ENCODE measurements around the gene TFB1M.
A peak's percentile ranks its signal among the peaks of the same experiment; 100 is the strongest.
"Not testable (repeated sequence)": the region's sequence is repeated elsewhere in the genome, so short reads cannot be mapped to it uniquely, and the experiment has no call there.

The TFB1M gene

GRCh38 chr6:155329460-155330132 is 15.3 kb upstream of the TFB1M start:
- DNase-seq = no peak

DNA sequence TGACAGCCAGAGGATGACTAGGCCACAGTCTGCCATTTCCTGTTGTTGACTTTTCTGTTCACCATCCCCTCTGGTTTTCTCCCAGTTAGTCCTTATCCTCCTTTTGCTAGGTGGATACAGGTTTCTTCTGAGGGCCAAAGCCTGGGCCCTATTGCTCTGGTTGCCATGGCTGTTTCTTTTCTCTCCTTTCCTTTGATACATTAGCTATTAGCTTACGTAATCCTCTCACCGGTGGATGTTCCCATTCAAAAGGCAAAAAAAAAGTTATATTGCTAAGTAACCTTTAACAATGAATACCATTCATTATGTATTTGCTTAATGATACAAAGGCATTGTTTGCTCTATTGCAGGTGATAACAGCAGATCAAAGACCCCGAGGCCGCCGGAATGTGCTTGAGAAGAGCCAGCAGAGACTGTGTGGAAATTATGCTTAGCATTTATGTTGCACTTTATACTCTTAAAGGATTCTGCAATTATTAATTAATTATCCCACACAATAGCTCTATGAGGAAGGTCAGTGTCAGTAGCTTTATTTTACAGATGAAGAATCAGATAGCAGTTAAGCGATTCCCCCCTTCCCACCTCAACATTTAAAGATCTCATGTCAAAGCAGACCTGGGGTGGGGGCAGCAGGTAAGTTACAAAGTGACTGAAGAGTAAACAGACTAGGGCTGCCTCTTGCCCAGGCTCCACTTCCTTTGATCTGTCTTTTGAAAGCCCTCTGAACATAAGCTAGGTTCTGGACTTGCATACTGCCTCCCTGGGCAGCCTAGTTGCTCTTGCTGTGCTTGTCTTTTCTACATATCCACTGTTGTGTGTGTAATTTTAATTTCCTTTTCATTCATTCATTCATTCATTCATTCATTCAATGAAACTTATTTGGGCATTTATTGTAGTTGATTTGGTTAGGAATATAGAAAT is 14.5 kb upstream of the TFB1M start:
- DNase-seq = no peak

- DNase-seq = no peak
Observed at GRCh38 chr6:155328074-155328538, 13.8 kb upstream of the TFB1M start.

DNA sequence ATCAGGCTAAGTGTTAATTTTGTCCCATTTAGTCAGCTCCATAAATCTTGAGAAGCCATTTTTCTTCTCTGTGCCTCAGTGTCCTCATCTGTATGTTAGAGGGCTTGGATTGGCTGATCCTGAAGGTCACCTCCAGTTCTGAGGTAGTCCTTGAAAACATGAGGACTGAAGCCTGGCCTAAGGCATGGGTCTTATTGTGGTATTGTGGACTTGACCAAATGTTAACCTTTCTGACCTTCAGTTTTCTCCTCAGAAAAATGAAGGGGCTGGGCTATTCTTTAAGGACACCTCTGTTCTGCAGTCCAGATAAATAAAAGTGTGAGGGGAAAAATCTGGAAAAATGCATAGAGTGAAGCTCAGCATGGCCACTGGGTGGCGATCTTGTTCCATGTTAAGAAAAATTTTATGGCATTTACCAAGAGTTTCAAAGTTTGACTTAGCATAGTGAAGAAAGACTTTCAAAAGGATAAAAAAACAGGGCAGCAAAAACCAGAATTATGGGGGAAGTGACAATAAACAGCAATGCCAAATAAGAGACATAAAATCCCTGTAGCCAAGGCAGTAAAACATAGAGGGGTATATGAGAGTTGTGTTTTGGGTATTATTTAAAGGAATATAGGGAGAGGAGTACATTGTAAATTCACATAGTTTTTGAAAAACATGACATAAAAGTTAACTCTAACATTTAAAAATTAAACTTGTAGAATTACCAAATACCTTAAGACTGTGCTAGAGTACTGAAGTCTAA is 13.2 kb upstream of the TFB1M start:
- peak; percentile 62 for DNase-seq

DNA sequence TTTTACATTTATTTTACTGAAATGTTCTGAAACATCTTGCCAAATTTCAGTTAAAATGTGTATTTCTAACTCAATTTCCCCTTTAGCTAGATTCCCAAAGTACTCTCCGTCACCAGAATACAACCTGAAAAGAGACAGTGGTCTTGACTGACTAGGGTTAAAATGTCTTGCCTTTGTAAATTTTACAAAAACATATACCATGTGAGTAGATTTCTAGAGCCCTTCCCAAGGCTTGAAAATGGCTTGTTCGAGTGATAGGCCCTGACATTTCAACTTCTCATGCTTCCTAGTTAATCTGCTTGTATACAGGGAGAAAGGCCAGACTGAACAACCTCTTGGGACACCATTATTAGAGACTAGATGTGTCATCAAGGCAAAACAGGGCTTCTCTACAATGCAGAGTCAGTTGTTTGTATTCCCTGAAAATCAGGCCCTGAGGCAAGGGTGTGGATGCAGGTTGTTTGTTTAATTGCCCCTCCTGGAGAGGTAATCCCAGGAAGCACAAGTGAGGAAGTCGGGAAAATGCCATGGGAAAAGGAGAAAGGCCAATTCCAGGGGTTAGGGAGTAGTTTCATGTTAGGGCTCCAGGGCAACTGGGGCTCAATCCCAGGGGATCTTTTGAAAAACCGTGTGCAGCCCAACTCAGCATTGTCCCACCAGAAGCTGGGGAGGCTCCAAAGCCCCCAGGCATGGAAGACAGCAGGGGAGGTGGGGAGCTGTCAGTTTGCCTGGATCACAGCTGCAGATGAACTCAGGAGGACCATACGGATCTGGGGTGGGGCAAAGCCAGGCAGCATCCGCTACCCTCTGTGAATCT is 11.6 kb upstream of the TFB1M start:
- no peak for DNase-seq

DNA sequence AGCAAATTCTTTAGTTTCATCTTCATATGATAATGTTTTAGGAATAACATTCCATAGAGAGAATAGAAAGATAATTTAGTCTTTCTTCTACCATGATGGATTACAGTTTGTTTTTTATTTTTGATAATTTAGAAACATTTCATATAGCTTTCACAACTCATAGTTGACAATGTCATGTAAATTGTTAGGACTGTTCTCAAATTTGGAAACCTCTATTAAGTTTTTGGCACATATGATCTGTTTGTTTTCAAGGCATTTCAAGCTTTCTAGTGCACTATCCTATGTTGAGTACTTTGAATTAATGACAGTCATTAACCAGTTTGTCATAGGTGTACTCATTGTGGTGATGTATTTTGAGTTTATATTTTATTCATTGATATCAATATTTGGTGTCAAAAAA is 10.7 kb upstream of the TFB1M start:
- no peak for DNase-seq

GRCh38 chr6:155324172-155324571 is 9.9 kb upstream of the TFB1M start:
- no peak for DNase-seq

- DNase-seq = no peak
Observed at GRCh38 chr6:155319902-155320301, 5.6 kb upstream of the TFB1M start.

DNA sequence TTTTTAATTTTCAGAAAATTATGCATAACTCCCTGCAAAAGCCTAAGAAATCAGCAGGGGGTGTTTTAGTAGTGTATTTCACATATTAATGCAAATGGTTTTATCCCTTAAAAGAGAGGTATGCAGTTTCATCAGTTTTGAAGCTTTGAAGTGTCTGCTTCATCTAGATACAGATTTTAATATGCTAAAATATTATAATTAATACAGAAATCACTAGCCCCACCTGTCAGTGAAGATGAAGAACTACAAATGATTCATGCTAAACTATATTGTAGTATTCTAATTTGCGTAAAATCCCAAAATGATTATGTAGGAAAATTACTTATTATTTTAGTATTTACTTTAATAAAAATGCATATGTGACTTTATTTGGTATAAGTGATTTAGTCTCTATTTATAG is 2.9 kb upstream of the TFB1M start:
- no peak for DNase-seq

- no peak for DNase-seq
Observed at GRCh38 chr6:155316419-155316818, 2.1 kb upstream of the TFB1M start.

DNA sequence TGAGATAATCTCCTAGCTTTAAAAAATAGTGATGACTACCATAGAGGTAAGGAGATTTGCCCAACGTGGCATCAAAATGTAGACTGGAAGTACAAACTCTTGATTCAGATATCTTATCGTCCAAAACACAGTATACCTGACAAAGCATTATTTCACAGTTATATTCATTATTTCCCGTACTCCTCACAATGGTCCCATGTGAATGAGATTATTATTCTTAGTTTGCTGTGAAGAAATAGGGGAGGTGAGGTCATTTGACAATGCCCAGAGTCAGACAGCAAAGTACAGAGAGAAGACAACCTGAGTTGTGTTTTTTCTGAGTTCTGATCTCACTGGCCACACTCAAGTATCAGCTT is 1.2 kb upstream of the TFB1M start:
- no peak for DNase-seq

DNA sequence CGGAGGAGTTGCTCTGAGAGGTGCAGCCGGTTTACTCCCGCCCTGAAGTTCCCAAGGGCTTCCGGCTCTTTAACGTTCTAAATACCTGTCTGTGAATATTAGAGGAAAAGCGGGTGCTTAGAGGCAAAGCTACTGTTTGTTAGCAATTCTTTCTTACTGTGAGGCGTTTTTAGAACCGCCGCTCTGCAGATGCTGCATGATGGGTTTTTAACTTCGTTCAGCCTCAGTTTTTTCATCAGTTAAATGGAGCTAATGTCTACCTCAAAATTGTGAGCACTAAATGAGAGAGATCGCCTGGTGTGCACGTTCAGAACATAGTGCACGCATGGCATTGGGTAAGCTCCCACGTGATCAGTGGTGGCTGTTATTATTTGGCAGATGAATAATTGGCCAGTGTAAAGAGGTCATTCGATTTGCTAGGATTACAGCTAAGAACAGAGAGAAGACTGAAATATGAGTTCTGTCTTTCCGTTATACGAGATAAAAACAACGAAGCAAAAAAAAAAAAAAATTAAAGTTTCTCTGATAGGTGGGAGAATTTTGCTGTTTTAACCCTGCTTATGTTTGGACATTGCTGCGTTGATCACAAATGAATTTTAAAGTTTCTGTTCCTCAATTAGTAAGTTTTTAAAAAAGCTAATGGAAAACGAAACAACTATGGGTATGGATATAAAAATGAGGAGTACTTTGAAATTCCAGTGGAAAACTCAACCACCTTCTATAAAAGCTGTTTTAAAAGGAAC is 660 bp upstream of the TFB1M start:
- DNase-seq = peak; percentile 39 to 47

DNA sequence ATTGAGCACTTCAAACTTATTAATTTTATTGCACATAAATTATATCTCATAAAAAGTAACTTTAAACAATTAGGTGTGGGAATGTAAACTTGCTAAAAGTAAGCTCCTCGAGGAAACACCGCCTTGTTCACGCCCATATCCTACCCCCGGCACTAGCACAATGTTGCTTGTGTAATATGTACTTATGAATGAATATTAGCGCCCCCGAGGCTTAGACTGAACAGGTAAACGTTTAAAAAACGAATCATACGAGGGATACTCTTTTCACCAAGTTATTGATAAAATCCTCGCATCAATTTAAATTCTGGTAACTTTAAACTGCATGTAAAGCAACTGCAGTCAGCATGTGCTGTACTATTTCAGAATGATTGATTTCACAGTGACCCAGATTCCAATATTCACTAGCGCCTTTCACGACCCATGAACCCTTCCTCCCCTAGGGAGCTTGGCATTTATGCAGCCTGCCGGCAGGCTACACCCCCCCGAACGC is 637 bp downstream of the TFB1M start:
- DNase-seq = peak in 1 of 2 experiments; percentile 44

DNA sequence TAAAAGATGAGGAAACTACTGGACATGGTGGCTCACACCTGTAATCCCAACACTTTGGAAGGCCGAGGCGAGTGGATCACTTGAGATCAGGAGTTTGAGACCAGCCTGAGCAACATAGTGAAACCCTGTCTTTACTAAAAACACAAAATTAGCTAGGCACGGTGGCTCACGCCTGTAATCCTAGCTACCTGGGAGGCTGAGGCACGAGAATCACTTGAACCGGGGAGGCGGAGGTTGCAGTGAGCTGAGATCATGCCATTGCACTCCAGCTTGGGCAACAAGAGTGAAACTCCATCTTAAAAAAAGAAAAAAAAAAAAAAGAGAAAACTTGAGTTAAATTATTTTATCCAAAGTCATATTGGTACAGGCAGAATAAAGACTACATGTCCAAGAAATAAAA is 1.3 kb downstream of the TFB1M start:
- not testable (repeated sequence) for DNase-seq

DNA sequence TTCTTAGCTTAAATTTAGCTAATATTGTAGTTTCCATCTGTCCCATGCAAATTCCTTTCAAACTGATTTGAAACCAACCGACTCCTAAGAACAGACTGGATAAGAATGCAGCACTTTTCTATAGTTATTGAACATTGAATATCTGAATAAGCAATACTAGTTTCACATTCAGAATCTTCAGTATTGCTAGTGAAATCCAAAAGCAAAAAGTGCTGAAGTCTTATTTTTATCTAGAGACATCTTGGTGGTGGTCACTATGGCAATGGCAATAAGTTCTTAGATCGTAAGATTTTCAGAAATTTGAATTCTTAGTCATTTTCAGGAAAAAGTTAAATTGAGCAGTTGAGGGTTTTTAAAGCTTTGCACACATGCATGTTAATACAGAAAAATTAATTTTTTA is 2.7 kb downstream of the TFB1M start:
- no peak for DNase-seq

DNA sequence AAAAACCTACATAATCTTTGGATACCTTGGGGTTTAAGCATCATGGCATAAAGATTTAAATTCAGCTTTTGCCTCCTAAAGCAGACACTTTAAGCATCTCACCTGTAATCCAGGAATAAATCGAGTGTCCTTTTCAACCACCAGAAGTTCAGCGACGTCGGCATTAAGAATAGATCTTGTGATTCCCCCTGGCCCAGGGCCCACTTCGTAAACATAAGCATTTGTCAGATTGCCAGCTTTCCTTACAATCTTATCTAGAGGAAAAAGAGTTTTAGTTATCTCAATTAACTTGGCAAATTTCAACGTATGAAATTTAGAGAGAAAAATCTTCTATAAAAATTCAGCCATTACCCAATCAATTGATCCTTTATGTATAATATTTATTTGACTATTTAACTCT is 3.2 kb downstream of the TFB1M start:
- no peak for DNase-seq

DNA sequence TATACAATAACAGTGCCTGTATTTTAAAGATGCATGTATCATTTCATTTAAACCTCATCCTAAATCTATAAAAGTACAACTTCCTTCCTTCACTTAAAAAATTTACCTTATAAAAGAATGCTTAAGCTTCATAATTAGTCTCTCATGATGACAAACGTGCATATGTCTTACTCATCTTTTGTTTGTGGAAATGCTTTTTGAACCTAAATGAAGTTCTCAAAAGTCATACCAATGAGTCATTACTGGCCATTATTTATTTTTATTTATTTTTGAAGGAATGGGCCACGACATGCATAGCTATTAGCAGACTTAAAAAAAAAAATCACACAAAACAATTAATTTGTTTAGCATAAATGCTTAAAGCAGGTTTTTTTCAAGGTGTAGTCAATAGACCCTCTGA is 3.7 kb downstream of the TFB1M start:
- no peak for DNase-seq

GRCh38 chr6:155309150-155309549 is 5.1 kb downstream of the TFB1M start:
- no peak for DNase-seq

DNA sequence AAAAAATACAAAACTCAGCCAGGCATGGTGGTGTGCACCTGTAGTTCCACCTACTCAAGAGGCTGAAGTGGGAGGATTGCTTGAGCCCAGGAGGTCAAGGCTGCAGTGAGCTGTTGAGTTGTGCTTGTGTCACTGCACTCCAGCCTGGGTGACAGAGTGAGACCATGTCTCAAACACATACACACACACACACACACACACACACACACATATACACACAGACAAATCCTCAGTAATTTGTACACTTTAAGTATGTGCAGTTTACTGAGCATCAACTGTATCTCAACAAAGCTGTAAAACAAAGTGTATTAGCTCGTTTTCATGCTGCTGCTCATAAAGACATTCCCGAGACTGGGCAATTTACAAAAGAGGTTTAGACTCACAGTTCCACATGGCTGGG is 7.3 kb downstream of the TFB1M start:
- no peak for DNase-seq

GRCh38 chr6:155303361-155303870 is 10.9 kb downstream of the TFB1M start:
- DNase-seq = no peak

GRCh38 chr6:155301867-155302266 is 12.4 kb downstream of the TFB1M start:
- DNase-seq = no peak

DNA sequence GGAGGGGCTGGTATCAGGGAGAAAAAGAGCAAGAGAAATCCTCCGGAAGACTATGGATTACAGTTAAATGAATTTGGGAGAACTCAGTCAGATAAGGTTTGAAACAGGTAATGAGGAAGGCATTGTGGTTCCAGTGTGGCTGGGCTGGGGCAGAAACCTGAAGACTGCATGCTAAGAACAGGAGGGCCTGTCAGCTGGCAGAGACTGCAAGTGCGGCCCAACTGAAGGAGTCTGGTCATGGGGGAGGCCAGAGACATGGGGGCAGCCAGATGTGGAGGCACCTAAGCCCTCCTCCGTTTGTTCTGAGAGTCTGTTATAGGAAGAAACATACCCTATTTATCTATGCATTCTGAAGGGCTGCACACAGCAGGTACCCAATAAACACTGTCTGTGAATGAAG is 16.6 kb downstream of the TFB1M start:
- DNase-seq = no peak

Measured in activated CD4-positive, alpha-beta T cell treated with anti-CD3 and anti-CD28 coated beads, Interleukin-2, amount 50 U/mL, for 4 hours (primary cell).